ENCODE data around the gene ARSA. TPM values are rescaled to one million over a fixed set of nuclear protein-coding genes. Genes with fewer than 3 reads are reported as not detected.
"Not testable (repeated sequence)": the region's sequence is repeated elsewhere in the genome, so short reads cannot be mapped to it uniquely, and the experiment has no call there.

ARSA gene
- total RNA-seq, 2 experiments from 2014 or later = 31.6 to 34.4 TPM

GRCh38 chr22:50641696-50642607 is 14.0 kb upstream of the ARSA start:
- DNase-seq (ENCODE audit: low spot score) = peak; percentile 37
- H3K4me3 ChIP-seq (ENCODE audit: low read depth, low read length, poor library complexity, severe bottlenecking) = no peak overlapping the region
- H3K9me3 ChIP-seq (ENCODE audit: low read length) = 0 out of 2 replicates have a peak, but pooled peaks cover 5% of the 10 kb centered on the region
- ChIA-PET POLR2A (no interaction called here), CTCF (ENCODE audit: unreplicated experiment) (no interaction called here)
- no peak overlapping the region for H3K27ac ChIP-seq (ENCODE audit: low read depth, low read length, poor library complexity, severe bottlenecking)
- H3K36me3 ChIP-seq (ENCODE audit: insufficient read depth, low read length) = no peaks in the 10 kb centered on the region
- intact Hi-C loops (cut with micrococcal nuclease; ENCODE audit: unreplicated experiment) = no loop called here
- H3K4me1 ChIP-seq (ENCODE audit: insufficient read depth, low read length, poor library complexity, severe bottlenecking) = no peaks in the 10 kb centered on the region
- no peaks in the 10 kb centered on the region for H3K9me2 ChIP-seq (ENCODE audit: insufficient read depth, low read length)
- no peak; the same call in 1 of the 2 replicates for TF ChIP-seq CTCF (conservative IDR thresholded peaks at IDR 0.05; ENCODE audit: low read length)
- TF ChIP-seq EZH2phosphoT487 (IDR thresholded peaks at IDR 0.05; ENCODE audit: borderline replicate concordance, low read depth, low read length) = no peak
- no TSS peak for BruUV-seq (replicated peaks)
- no peak overlapping the region for H3K4me2 ChIP-seq (ENCODE audit: low read length)
- no peak overlapping the region for H2AFZ ChIP-seq (ENCODE audit: low read length)
- no peaks in the 10 kb centered on the region for H3K79me2 ChIP-seq (ENCODE audit: insufficient read depth, low read depth, low read length)
- no peaks in the 10 kb centered on the region for H4K20me1 ChIP-seq (ENCODE audit: insufficient read depth, low read length)

GRCh38 chr22:50640857-50641647 is 13.1 kb upstream of the ARSA start:
- Histone ChIP-seq H3K4me3 (ENCODE audit: low read depth, low read length, poor library complexity, severe bottlenecking) (no peak overlapping the region), H3K27ac (ENCODE audit: low read depth, low read length, poor library complexity, severe bottlenecking) (no peak overlapping the region), H2AFZ (ENCODE audit: low read length) (no peak overlapping the region), H3K9me2 (ENCODE audit: insufficient read depth, low read length) (no peaks in the 10 kb centered on the region), H3K4me2 (ENCODE audit: low read length) (no peak overlapping the region), H4K20me1 (ENCODE audit: insufficient read depth, low read length) (no peaks in the 10 kb centered on the region), H3K36me3 (ENCODE audit: insufficient read depth, low read length) (no peaks in the 10 kb centered on the region), H3K79me2 (ENCODE audit: insufficient read depth, low read depth, low read length) (no peaks in the 10 kb centered on the region), H3K4me1 (ENCODE audit: insufficient read depth, low read length, poor library complexity, severe bottlenecking) (no peaks in the 10 kb centered on the region), H3K9me3 (ENCODE audit: low read length) (no peaks in the 10 kb centered on the region)
- BruUV-seq (replicated peaks) = no TSS peak
- CTCF ChIA-PET (ENCODE audit: unreplicated experiment) = no interaction called here
- intact Hi-C loops (cut with micrococcal nuclease; ENCODE audit: unreplicated experiment) = no loop called here
- no peak for DNase-seq (ENCODE audit: low spot score)
- POLR2A ChIA-PET = no interaction called here
- no peak for TF ChIP-seq EZH2phosphoT487 (IDR thresholded peaks at IDR 0.05; ENCODE audit: borderline replicate concordance, low read depth, low read length)
- no peak for TF ChIP-seq CTCF (conservative IDR thresholded peaks at IDR 0.05; ENCODE audit: low read length)

DNA sequence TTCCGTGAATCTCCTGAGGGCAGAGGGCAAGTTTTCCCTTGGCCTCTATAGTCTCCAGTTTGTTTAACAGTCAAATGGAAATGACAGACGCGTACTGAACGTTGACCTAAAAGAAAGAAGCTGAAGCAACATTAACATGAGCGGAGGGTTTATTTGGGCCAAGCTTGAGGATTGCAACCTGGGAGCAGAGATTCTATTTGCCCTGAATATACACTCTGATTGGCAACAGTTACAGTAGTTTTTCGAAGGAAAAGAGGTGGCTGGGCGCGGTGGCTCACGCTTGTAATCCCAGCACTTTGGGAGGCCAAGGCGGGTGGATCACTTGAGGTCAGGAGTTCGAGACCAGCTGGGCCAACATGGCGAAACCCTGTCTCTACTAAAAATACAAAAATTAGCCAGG is 12.3 kb upstream of the ARSA start:
- H2AFZ ChIP-seq (ENCODE audit: low read length); H3K4me1 ChIP-seq (ENCODE audit: insufficient read depth, low read length, poor library complexity, severe bottlenecking); CTCF ChIA-PET (ENCODE audit: unreplicated experiment); H3K36me3 ChIP-seq (ENCODE audit: insufficient read depth, low read length); H3K9me2 ChIP-seq (ENCODE audit: insufficient read depth, low read length); DNase-seq (ENCODE audit: low spot score); BruUV-seq (replicated peaks); H3K9me3 ChIP-seq (ENCODE audit: low read length); H3K27ac ChIP-seq (ENCODE audit: low read depth, low read length, poor library complexity, severe bottlenecking); H3K4me3 ChIP-seq (ENCODE audit: low read depth, low read length, poor library complexity, severe bottlenecking); H3K79me2 ChIP-seq (ENCODE audit: insufficient read depth, low read depth, low read length); intact Hi-C loops (cut with micrococcal nuclease; ENCODE audit: unreplicated experiment); H3K4me2 ChIP-seq (ENCODE audit: low read length); H4K20me1 ChIP-seq (ENCODE audit: insufficient read depth, low read length); POLR2A ChIA-PET: not testable (repeated sequence)
